ENCODE data around the gene CCL25.
A peak's percentile ranks its signal among the peaks of the same experiment; 100 is the strongest.

Gene CCL25

GRCh38 chr19:8069096-8069973 lies 16.8 kb downstream of the CCL25 start:
- no peaks in the 10 kb centered on the region for H3K27me3 ChIP-seq (ENCODE audit: control insufficient read depth, insufficient read depth, low read length)
- DNase-seq (ENCODE audit: low read depth, low spot score), result peak; percentile 58
- no peak overlapping the region for H3K27ac ChIP-seq (ENCODE audit: low read length)
- H3K9me3 ChIP-seq (ENCODE audit: control insufficient read depth, insufficient read depth, low read length), result no peaks in the 10 kb centered on the region
- 0 out of 2 replicates have a peak, but pooled peaks cover 5% of the 10 kb centered on the region for H3K36me3 ChIP-seq (ENCODE audit: control insufficient read depth, insufficient read depth, low read length)
- no peaks in the 10 kb centered on the region for H3K4me1 ChIP-seq (ENCODE audit: control insufficient read depth, insufficient read depth, low read length)
- H3K4me3 ChIP-seq (ENCODE audit: low read length), result no peak overlapping the region
- WGBS (ENCODE audit: insufficient coverage, insufficient read length), result no CpG with 5 or more reads among the region's 13 CpGs

GRCh38 chr19:8071912-8072311 lies 19.4 kb downstream of the CCL25 start:
- H3K27me3 ChIP-seq (ENCODE audit: control insufficient read depth, insufficient read depth, low read length), result no peaks in the 10 kb centered on the region
- no peaks in the 10 kb centered on the region for H3K9me3 ChIP-seq (ENCODE audit: control insufficient read depth, insufficient read depth, low read length)
- 0 out of 2 replicates have a peak, but pooled peaks cover 8% of the 10 kb centered on the region for H3K36me3 ChIP-seq (ENCODE audit: control insufficient read depth, insufficient read depth, low read length)
- no peak overlapping the region for H3K27ac ChIP-seq (ENCODE audit: low read length)
- no peaks in the 10 kb centered on the region for H3K4me1 ChIP-seq (ENCODE audit: control insufficient read depth, insufficient read depth, low read length)
- no peak overlapping the region for H3K4me3 ChIP-seq (ENCODE audit: low read length)
- no peak for DNase-seq (ENCODE audit: low read depth, low spot score)
- no CpG with 5 or more reads among the region's 15 CpGs for WGBS (ENCODE audit: insufficient coverage, insufficient read length)

- Histone ChIP-seq H3K4me1 (ENCODE audit: control insufficient read depth, insufficient read depth, low read length) (no peaks in the 10 kb centered on the region), H3K36me3 (ENCODE audit: control insufficient read depth, insufficient read depth, low read length) (0 out of 2 replicates have a peak, but pooled peaks cover 8% of the 10 kb centered on the region), H3K27me3 (ENCODE audit: control insufficient read depth, insufficient read depth, low read length) (no peaks in the 10 kb centered on the region), H3K9me3 (ENCODE audit: control insufficient read depth, insufficient read depth, low read length) (no peaks in the 10 kb centered on the region), H3K27ac (ENCODE audit: low read length) (no peak overlapping the region), H3K4me3 (ENCODE audit: low read length) (no peak overlapping the region)
- no peak for DNase-seq (ENCODE audit: low read depth, low spot score)
- WGBS (ENCODE audit: insufficient coverage, insufficient read length), result no CpG with 5 or more reads among the region's 1 CpG
Observed at GRCh38 chr19:8074501-8074900, 21.9 kb downstream of the CCL25 start.

GRCh38 chr19:8075158-8076074 lies 22.9 kb downstream of the CCL25 start:
- Histone ChIP-seq H3K27me3 (ENCODE audit: control insufficient read depth, insufficient read depth, low read length) (no peaks in the 10 kb centered on the region), H3K27ac (ENCODE audit: low read length) (no peak overlapping the region), H3K4me3 (ENCODE audit: low read length) (no peak overlapping the region), H3K36me3 (ENCODE audit: control insufficient read depth, insufficient read depth, low read length) (0 out of 2 replicates have a peak, but pooled peaks cover 8% of the 10 kb centered on the region), H3K4me1 (ENCODE audit: control insufficient read depth, insufficient read depth, low read length) (no peaks in the 10 kb centered on the region), H3K9me3 (ENCODE audit: control insufficient read depth, insufficient read depth, low read length) (no peaks in the 10 kb centered on the region)
- no CpG with 5 or more reads among the region's 13 CpGs for WGBS (ENCODE audit: insufficient coverage, insufficient read length)
- DNase-seq (ENCODE audit: low read depth, low spot score), result no peak

- Histone ChIP-seq H3K36me3 (ENCODE audit: control insufficient read depth, insufficient read depth, low read length) (peaks cover 8% of the 10 kb centered on the region; the same call in 1 of the 2 replicates), H3K4me3 (ENCODE audit: low read length) (no peak overlapping the region), H3K4me1 (ENCODE audit: control insufficient read depth, insufficient read depth, low read length) (no peaks in the 10 kb centered on the region), H3K27me3 (ENCODE audit: control insufficient read depth, insufficient read depth, low read length) (no peaks in the 10 kb centered on the region), H3K9me3 (ENCODE audit: control insufficient read depth, insufficient read depth, low read length) (no peaks in the 10 kb centered on the region), H3K27ac (ENCODE audit: low read length) (no peak overlapping the region)
- WGBS (ENCODE audit: insufficient coverage, insufficient read length), result no CpG with 5 or more reads among the region's 6 CpGs
- DNase-seq (ENCODE audit: low read depth, low spot score), result no peak
Observed at GRCh38 chr19:8079988-8080387, 27.4 kb downstream of the CCL25 start.

- no peaks in the 10 kb centered on the region for H3K27me3 ChIP-seq (ENCODE audit: control insufficient read depth, insufficient read depth, low read length)
- H3K36me3 ChIP-seq (ENCODE audit: control insufficient read depth, insufficient read depth, low read length), result peaks cover 8% of the 10 kb centered on the region; the same call in 1 of the 2 replicates
- no CpG with 5 or more reads among the region's 12 CpGs for WGBS (ENCODE audit: insufficient coverage, insufficient read length)
- no peaks in the 10 kb centered on the region for H3K4me1 ChIP-seq (ENCODE audit: control insufficient read depth, insufficient read depth, low read length)
- no peak overlapping the region for H3K4me3 ChIP-seq (ENCODE audit: low read length)
- no peak for DNase-seq (ENCODE audit: low read depth, low spot score)
- no peak overlapping the region for H3K27ac ChIP-seq (ENCODE audit: low read length)
- H3K9me3 ChIP-seq (ENCODE audit: control insufficient read depth, insufficient read depth, low read length), result no peaks in the 10 kb centered on the region
Observed at GRCh38 chr19:8080832-8081231, 28.3 kb downstream of the CCL25 start.

GRCh38 chr19:8081569-8082550 lies 29.3 kb downstream of the CCL25 start:
- no peaks in the 10 kb centered on the region for H3K27me3 ChIP-seq (ENCODE audit: control insufficient read depth, insufficient read depth, low read length)
- WGBS (ENCODE audit: insufficient coverage, insufficient read length), result no CpG with 5 or more reads among the region's 11 CpGs
- DNase-seq (ENCODE audit: low read depth, low spot score), result no peak
- H3K36me3 ChIP-seq (ENCODE audit: control insufficient read depth, insufficient read depth, low read length), result peaks cover 10% of the 10 kb centered on the region; the same call in 1 of the 2 replicates
- no peaks in the 10 kb centered on the region for H3K4me1 ChIP-seq (ENCODE audit: control insufficient read depth, insufficient read depth, low read length)
- H3K4me3 ChIP-seq (ENCODE audit: low read length), result no peak overlapping the region
- no peaks in the 10 kb centered on the region for H3K9me3 ChIP-seq (ENCODE audit: control insufficient read depth, insufficient read depth, low read length)
- no peak overlapping the region for H3K27ac ChIP-seq (ENCODE audit: low read length)

- no peaks in the 10 kb centered on the region for H3K4me1 ChIP-seq (ENCODE audit: control insufficient read depth, insufficient read depth, low read length)
- no peak overlapping the region for H3K27ac ChIP-seq (ENCODE audit: low read length)
- no peak overlapping the region for H3K4me3 ChIP-seq (ENCODE audit: low read length)
- no peaks in the 10 kb centered on the region for H3K9me3 ChIP-seq (ENCODE audit: control insufficient read depth, insufficient read depth, low read length)
- H3K27me3 ChIP-seq (ENCODE audit: control insufficient read depth, insufficient read depth, low read length), result no peaks in the 10 kb centered on the region
- peaks cover 14% of the 10 kb centered on the region for H3K36me3 ChIP-seq (ENCODE audit: control insufficient read depth, insufficient read depth, low read length)
- no peak for DNase-seq (ENCODE audit: low read depth, low spot score)
- no CpG with 5 or more reads among the region's 12 CpGs for WGBS (ENCODE audit: insufficient coverage, insufficient read length)
Observed at GRCh38 chr19:8083141-8083540, 30.6 kb downstream of the CCL25 start.

- Histone ChIP-seq H3K27me3 (ENCODE audit: control insufficient read depth, insufficient read depth, low read length) (no peaks in the 10 kb centered on the region), H3K4me3 (ENCODE audit: low read length) (no peak overlapping the region), H3K4me1 (ENCODE audit: control insufficient read depth, insufficient read depth, low read length) (no peaks in the 10 kb centered on the region), H3K36me3 (ENCODE audit: control insufficient read depth, insufficient read depth, low read length) (peaks cover 21% of the 10 kb centered on the region), H3K9me3 (ENCODE audit: control insufficient read depth, insufficient read depth, low read length) (no peaks in the 10 kb centered on the region), H3K27ac (ENCODE audit: low read length) (no peak overlapping the region)
- no CpG with 5 or more reads among the region's 13 CpGs for WGBS (ENCODE audit: insufficient coverage, insufficient read length)
- no peak for DNase-seq (ENCODE audit: low read depth, low spot score)
Observed at GRCh38 chr19:8084152-8084551, 31.6 kb downstream of the CCL25 start.
